Right renal pelvis (tissue), 4 donors: ENCODE results near the gene AMBRA1. TPM values are rescaled to one million over a fixed set of nuclear protein-coding genes. Genes with fewer than 3 reads are reported as not detected.

Experiments
- DNase-seq, 4 donors: peaks; one replicate each; pipeline ENCODE4 v3.0.0-alpha.2; 2013; ENCODE audit warnings: low read depth in 4 of 4, low spot score in 3 of 4, missing footprints in 1 of 4
- polyA plus RNA-seq, 4 donors: library from polyadenylated mRNA; unstranded; fragments of 120-200 nt; gene quantifications; one replicate each; pipeline ENCODE4 v1.2.1, GENCODE V29; 2013; ENCODE audit not compliant: insufficient read length in 4 of 4

AMBRA1 gene
- polyA plus RNA-seq, 4 donors = 24.7 to 26.9 (median 24.9) TPM

DNA sequence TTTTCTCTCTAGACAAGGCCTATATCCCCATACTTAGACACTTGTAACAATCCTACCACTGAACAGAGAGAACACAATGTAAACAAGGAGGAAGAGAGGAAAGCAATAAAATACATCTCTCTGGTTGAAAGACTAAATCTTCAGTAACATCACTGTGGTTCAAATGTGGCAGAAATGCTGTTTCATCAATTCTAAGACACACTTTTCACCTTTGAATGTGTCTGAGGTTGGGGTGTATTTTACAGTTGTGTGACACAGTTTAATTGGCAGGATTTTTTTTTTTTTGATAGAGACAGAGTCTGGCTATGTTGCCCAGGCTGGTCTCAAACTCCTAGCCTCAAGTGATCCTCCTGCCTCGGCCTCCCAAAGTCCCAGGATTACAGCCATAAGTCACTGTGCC is 79.5 kb downstream of the AMBRA1 start:
- DNase-seq = no peak

DNA sequence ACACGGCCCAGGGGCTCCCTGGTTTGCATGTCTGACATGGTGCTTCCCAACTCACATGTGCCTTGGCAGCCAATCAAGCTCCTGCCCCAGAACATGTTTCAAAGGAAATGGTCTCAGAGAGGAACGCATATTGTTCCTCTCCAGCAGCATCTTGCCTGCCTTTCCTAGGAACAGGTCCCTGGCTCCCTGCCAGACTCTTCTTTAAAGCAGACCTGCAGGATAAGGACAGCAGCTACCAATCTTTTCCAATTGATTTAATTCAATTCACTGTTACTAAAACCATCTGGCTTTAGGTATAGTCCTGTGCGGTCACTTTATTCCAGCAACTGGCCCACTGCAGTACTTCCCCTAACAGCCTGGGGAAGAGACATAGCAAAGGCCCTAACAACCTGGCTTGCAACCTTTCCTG is 79.9 kb downstream of the AMBRA1 start:
- no peak for DNase-seq

DNA sequence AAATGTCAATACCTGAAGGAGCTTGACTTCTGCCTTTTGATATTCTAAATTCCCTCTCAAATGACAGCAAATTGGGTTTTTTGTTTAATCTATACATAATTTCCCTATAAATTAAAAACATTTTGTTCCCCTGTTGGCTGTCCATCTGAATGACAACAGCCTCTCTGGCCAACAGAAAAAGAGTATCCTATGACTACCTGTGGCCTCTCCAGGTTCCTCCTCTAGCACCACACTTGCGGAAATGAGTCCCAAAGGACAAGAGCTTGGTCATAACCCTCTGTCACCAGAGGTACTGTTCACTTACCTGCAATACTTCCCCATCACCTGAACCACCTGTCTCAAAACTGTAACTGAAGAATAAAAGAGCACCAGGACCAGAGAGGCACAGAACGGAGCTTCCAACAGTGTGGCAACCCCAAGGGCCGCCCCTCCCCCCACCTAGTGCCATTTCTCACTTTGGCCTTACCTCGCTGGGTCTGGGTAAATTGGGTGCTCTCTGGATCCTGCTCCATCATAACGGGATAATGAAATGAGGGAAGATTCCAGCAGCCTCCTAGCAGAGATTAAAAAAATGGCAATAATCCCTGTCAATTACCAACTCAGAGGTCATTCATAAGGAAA is 81.5 kb downstream of the AMBRA1 start:
- DNase-seq = no peak

DNA sequence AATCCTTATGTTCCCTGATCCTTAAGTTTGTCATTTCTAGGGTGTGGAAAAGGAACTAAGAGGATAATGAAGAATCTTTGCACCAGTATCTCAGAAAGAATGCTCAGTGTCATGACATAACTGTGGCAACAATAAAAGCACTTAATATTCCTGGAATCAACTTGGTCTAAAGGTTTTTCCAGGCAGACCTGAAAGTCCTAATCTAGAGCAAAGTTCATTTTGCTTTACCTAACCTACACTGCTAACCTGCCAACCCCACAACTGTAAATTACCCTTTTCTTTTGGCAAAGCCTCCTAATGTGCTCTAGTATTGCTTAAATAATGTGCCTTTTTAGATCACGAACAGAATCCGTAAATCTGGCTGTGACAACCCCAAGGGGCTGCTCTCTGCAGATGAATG is 82.5 kb downstream of the AMBRA1 start:
- DNase-seq = no peak

DNA sequence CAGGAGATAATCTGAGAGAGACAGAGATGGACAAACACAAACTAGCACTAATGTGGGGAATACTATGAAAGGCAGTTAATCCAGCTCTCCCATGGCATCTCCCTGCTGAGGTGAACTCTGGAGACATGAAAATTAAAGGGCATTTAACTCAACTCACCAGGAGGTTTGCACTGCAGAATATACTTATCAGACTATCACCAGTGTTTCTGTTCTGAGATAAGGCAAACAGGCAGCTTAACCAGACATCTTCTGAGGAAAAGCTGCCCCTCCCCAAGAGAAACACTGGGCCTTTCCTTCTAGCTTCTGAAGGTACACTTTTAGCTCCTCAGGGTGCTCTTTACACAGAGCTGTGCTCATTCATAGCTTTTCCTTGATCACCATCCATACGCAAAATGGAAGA is 85.5 kb downstream of the AMBRA1 start:
- DNase-seq = no peak

DNA sequence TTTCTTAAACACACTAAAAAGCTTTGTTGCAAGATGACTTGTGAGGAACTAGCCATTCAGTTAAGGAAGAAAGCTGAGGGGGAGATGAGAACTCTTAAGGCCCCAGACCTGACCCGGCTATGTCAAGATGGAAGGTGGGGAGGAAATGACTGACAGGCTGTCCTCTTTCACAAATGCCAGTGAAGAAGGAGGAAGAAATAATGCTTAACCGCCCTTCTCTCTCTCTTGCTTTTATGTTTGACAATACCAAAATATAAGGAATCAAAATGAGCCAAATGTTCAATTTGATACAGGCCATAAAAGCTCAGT is 87.4 kb downstream of the AMBRA1 start:
- no peak for DNase-seq

DNA sequence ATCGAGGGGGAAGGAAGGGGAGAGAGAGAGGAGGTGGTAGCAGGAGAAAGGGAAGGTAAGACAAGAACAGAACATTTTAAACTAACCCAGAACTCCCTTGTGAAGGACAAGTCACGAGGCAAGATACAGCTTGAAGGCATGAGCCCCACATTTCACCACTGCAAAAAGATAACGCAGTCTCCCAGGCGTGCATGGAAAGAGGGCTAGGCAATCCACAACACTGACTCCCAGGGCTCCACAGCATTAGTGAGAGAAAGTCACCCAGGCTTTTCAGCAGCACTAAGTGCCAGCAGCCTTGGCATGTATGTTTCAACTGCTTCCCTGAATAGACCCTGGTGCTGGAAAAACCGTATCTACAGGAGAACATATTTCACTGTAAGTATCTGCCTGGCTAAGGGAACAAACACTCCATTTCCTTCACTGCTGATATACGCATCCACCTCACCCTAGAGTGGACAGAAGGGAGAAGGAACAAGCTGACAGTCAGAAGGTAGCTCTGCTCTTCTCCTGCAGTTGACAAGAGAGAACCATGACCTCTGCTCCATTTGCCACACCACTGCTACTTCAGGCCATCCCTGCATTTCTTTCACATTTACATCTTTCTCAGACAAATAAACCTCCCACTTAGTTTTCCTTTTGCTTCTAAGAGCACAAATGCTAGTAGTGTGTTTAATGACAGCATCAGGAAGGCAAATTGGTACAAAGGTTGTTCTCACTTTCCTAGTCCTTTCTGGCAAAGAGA is 87.9 kb downstream of the AMBRA1 start:
- no peak for DNase-seq

DNA sequence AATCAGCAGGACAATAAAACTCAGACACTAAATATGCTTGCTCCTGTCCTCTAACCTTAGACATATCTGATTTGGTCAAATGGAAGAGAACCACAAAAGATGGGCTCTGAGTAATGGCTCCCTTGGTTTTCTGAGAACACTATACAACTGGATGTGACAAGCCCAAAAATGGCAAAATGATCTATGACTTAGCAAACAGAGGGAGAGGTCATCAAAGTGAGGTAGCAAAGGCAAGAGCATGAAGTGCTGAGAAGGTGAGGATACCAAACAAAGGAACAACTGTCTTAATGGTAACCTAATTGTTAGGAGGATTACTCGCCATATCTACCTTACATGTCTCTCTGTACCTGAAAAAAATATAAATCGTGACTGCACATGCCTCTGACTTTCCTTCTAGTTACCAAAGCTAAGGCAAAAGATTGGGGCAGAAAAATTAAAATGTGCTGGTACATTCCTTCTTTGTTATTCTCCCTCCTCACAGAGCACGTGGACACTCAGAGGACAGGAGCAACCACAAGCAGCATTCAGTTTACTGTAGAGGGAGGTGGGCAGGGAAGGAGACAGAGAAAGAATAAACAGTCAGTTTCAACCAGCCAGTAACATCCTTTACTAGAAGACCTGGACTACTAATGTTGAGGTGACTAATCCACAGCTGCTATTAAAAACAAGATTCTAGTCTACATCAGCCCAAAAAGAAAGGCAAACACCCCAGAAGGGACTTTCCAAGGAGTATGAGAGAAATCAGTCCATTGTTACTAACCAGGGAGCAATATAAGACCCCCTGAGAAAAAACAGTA is 88.8 kb downstream of the AMBRA1 start:
- no peak for DNase-seq

DNA sequence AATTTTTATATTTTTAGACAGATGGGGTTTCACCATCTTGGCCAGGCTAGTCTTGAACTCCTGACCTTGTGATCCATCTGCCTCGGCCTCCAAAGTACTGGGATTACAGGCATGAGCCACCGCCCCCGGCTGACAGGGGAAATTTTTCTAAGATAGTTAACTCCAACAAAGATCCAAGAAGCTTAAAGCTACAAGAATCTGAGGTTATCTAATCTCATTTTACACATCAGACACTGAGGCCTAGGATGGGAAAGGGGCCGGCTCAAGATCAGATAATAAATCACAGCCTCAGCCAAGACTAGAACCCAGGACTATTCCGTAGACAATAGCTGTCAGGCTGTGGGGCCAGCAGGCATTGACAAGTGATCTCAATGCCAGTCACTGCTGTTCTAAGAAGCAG is 94.0 kb downstream of the AMBRA1 start:
- DNase-seq = no peak

DNA sequence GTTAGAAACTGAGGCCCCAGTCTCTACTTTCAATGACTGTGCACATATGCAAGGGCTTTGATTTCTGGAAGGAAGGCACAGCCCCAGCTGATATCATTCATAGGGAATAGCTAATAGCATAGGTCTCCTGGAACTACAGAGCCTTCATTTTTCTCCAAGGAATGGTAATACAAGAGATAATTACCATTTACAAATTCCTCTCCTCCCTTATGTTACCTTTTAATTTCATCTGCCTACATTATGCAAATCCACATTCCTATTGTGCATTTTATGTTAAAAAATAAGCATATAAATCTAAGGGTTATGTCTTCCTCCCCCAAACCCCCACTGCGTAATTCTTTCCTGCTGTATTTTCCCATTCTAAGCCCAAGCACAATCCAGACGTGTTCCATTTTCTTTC is 94.9 kb downstream of the AMBRA1 start:
- no peak for DNase-seq

DNA sequence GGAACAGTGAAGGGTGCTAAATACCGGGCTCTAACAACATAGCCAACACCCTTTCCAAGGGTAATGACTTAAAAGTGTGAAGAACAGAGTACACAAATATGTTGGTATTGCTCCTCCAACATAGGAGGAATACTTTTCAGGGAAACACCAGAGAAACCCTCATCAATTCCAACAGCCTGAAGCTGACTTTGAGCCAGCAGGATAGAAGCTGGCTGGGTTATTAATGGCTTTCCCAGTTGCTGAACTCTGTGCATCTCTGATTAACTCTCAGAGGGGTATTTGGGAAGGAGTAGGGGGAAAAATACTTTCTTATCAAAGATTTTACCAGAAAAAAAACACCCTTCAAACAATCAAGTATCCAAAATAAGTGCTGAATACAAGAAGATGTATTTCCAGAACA is 95.6 kb downstream of the AMBRA1 start:
- DNase-seq = no peak

DNA sequence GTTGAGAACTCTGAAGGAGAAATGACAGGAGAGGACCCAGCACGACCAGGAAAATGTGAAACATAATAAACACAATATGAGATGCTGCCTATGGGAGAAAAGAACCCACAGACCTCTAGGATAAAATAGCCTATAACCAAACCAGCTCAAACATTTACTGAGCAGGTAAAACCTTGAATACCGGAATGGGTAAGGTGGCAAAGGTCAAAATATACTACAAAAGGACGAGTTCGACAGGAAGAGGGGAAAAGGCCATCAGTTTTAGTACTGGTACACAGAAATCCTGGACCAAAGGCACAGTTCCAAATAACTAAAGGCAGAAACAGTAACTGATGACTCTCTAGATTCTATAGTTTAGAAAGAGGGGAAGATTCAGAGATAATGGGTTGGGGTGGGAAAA is 96.3 kb downstream of the AMBRA1 start:
- DNase-seq = no peak

DNA sequence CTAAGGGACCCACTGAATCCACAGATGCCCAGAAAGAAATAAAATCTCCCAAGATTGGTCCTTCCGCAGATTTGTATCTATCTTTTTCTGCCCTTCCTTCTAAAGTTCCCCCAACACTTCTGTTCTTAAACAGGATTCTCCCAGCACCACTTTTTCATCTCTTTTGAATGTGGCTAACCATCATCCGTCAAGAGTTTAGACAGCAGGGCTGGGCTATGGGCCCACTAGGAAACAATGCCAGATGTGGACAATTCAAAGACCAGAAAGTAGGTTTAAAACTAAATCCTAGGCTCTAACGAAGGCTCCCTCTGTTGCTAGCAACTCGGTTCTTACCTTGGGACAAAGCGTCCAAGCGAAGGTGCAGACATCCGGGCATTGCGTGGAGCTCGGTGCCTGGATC is 100.0 kb downstream of the AMBRA1 start:
- no peak for DNase-seq

DNA sequence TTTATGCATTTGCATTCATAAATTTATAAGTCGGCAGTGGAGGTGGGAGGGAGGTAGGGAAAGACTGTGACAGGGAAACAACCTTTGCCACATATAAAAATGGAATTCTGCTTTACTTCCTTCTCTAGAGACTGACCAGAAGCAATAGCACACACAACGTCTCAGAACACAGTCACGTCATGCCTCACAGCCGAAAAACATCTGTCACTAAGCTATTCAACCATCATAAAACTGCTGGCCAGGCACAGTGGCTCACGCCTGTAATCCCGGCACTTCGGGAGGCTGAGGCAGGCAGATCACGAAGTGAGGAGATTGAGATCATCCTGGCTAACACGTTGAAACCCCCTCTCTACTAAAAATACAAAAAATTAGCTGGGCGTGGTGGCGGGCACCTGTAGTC is 101.3 kb downstream of the AMBRA1 start:
- peak in 1 of 4 donors; percentile 40 for DNase-seq

DNA sequence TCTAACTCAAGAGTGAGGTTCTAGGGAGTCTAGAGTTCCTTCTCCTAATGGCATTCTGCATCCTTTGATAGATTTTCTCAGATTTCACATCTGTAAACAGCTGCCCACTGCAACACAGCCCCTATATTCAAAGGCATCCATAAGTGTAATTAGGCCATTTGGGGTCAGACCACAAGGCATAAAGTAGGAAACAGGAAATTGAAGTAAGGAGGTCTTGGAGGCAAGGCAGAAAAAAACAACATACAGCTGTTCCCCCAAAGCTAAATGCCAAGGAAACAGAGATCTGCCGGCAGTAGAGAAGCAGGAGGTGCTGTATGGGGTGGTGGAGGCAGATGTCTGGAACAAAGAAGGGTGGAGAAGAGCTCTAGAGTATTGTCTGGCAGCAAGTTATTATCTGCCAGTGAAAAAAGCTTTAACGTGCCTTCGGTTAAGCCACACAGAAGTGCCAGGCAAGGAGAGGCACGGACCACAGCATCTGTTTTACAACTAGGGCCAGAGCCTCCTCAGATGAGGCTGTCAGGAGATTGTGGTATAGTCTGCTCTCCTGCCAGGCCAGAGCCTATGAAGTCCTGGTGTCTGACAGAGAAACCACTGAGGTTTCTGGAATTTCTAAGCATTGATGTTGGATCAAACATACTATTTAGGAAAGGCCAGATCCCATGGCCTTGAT is 102.0 kb downstream of the AMBRA1 start:
- DNase-seq = peak in 1 of 4 donors; percentile 36

DNA sequence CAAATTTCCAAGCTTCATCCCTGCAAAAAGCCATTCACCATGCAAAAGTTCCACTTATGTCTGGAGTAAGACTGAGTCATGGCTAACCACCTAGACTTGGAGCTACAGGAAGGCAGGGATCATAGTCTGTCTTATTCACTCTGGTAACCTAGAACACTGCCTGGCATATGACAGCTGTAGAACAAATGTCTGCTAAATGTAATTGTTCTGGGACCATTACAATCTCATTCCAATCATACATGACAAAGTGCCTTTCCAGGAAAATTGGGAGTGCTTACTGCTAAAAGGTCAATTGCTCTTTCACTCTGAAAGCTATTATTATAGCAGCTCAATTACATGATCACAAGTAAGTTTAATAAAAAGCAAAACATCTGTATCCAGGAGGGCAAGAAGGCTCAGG is 103.2 kb downstream of the AMBRA1 start:
- DNase-seq = no peak

DNA sequence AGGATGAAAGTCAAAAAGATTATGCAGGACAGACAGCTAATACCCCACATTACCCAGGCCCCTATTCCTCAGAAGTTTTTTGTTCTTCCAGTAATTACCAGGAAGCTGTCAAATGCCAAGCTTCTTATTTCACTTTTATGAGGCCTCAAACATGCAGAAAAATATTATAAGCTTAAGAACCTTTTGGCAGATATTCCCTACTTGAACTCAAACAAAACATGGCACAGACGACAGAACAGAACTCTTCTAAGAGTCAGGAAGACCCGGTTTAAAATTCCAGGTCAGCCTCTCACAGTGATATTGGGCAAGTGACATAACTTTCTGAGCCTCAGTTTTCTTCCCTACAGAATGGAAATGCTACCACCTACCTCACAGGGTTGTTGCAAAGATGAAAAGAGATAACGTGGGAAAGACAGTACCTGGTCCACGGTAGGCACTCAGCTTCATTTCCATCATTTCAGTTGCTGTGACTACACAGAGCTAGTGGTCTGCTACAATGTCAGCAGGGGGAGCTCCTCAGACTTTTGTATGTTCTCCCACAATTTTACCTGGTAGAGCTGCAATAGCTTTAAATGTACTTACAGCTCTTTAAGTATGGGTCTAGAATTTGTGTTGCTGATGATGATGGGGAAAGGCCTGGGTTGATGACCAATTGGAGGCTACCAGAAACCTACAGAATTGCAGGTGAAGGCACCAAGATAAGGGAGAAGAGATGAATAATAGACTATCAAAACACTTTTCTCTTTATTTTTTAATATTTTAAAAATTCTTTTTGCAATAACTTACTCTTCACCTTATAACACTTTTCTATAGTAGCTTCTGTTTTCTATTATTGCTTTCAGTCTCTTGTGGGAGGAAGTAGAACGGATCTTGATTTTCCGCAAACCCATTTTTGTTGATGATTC is 103.9 kb downstream of the AMBRA1 start:
- DNase-seq = no peak

DNA sequence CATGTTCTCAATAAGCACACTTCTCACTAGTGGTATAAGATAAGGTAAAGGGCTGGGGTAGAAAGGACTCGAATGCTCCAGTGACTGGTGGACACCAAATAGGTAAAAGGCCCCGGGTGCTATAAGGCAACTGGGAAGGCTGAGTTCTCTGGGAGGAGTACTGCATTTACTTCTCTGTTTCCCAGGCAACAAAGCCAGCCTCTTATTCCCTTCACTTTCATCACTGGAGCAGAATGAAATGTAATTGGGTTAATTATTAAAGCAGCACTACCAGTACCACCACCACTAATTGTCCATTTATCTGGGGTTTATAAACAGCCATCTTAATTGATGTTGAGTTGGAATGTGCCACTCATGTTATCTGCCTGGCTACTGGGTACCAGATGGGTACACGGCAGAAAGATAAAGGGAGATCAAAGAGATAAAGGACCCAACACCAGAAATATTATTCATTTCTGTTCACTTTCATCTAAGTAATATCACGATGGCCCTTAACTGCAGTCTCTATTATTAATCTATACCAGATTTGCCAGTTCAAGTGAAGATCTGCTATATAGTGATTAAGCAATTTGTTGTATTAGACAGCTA is 107.9 kb downstream of the AMBRA1 start:
- DNase-seq = peak in 1 of 4 donors; percentile 28

DNA sequence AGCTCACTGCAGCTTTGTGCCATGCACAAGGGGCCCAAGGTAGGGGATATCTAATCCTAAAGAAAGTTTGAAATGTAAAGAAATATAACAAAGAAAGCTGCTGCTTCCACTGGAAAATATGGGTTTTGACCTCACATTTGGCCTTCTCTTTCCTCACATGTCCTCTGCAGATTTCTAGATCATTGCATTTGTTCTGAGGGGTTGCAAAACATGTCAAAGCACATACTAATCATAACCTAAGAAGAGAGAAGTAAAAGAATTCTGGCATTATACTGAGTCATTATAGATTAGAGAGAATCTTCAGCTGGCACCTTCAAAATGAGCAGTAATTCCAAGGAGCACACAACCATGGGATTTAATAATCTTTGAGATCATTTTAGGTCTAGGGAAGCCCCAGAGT is 109.7 kb downstream of the AMBRA1 start:
- DNase-seq = no peak

DNA sequence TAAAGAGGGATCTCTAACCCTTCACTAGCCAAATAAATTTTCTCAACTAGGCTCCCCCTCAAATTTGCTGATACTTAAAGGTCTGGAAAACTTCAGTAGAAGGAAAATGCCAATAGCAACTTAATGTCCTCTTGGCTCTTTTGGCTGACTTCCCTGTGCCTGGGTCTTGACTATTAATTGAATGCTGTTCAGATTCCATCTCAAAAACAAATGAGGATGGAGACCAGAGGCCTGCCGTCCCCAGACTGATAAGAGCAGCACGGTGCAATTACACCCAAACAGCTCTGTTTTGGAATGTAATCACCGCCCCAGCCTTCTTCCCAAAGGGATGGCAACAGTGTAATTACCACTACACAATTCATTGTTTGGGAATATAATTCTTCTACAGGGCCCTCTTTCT is 112.9 kb downstream of the AMBRA1 start:
- DNase-seq = no peak
